ENCODE data around the gene METTL21C. TPM values are rescaled to one million over a fixed set of nuclear protein-coding genes. Genes with fewer than 3 reads are reported as not detected.

Gene METTL21C
- total RNA-seq, 4 donors from 2014 or later = not detected

- TF ChIP-seq CTCF (IDR thresholded peaks at IDR 0.05; ENCODE audit: low read depth) = no peak
These were observed 3.2 kb upstream of the METTL21C start for GRCh38 chr13:102697929-102698648.

GRCh38 chr13:102697264-102697663 is 2.4 kb upstream of the METTL21C start:
- no peak for TF ChIP-seq CTCF (IDR thresholded peaks at IDR 0.05; ENCODE audit: low read depth)

GRCh38 chr13:102696465-102696864 is 1.6 kb upstream of the METTL21C start:
- TF ChIP-seq CTCF (IDR thresholded peaks at IDR 0.05; ENCODE audit: low read depth) = no peak

GRCh38 chr13:102693776-102694175 is 1.1 kb downstream of the METTL21C start:
- no peak for TF ChIP-seq CTCF (IDR thresholded peaks at IDR 0.05; ENCODE audit: low read depth)

- TF ChIP-seq CTCF (IDR thresholded peaks at IDR 0.05; ENCODE audit: low read depth) = no peak
These were observed 1.6 kb downstream of the METTL21C start for GRCh38 chr13:102693250-102693649.

- TF ChIP-seq CTCF (IDR thresholded peaks at IDR 0.05; ENCODE audit: low read depth) = no peak
These were observed 2.4 kb downstream of the METTL21C start for GRCh38 chr13:102692491-102692826.

GRCh38 chr13:102690883-102691282 is 4.0 kb downstream of the METTL21C start:
- TF ChIP-seq CTCF (IDR thresholded peaks at IDR 0.05; ENCODE audit: low read depth) = no peak

All from subcutaneous adipose tissue (tissue), 4 donors.